Bronchial epithelial cell (primary cell): ENCODE data around the gene RMC1. TPM values are rescaled to one million over a fixed set of nuclear protein-coding genes. Genes with fewer than 3 reads are reported as not detected.

Source experiments
- DNase-seq: peaks from one replicate; pipeline ENCODE4 v3.0.0-alpha.2; 2010; ENCODE audit warnings: low read depth
- FAIRE-seq: peaks from 2 replicates; lab custom pipeline; 2011; peaks lifted over from hg19 to GRCh38; lab: Jason Lieb, UNC
- H3K27me3 ChIP-seq: 2 replicates; pipeline ENCODE4 v1.5.1; 2011; ENCODE audit warnings: low read length; ENCODE audit not compliant: control insufficient read depth, insufficient read depth
- H3K36me3 ChIP-seq: 2 replicates; pipeline ENCODE4 v1.5.1; 2011; ENCODE audit warnings: low read length; ENCODE audit not compliant: control insufficient read depth, insufficient read depth
- H3K4me3 ChIP-seq: 2 replicates; pipeline ENCODE4 v1.5.1; 2011; ENCODE audit warnings: mild to moderate bottlenecking, low read depth, low read length, control low read depth
- total RNA-seq: library from RNA; depleted of rRNA; stranded (reverse); fragments of >200 nt; gene quantifications from 2 replicates; pipeline ENCODE4 v1.2.1, GENCODE V29; 2014
- TF ChIP-seq, protein P1 (sequence below): IDR thresholded peaks from 2 replicates; pipeline ENCODE4 v1.5.1; 2011; ENCODE audit warnings: mild to moderate bottlenecking, moderate library complexity, low read length, control low read depth, inconsistent platforms; ENCODE audit not compliant: insufficient read depth, severe bottlenecking

Gene RMC1
- total RNA-seq, 1 donor from 2014 or later: 27.4 TPM

DNA sequence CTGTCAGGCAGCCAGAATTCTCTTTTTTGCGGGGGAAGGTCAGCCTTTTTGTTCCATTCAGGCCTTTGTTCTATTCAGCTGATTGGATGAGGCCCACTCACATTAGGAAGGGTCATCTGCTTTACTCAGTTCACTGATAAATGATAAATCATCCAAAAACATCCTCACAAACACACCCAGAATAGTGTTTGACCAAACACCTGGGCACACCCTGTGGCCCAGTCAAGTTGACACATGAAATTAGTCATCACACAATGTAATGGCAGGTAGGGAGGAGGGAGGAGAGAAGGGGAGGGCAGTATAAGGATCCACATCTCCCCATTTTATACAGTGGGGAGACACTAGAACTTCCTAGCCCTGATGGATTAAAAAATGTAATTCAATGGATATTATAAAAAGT is 8.3 kb upstream of the RMC1 start:
- Histone ChIP-seq H3K36me3 (no peaks in the 10 kb centered on the region), H3K4me3 (no peak overlapping the region), H3K27me3 (no peaks in the 10 kb centered on the region)
- DNase-seq (peak; percentile 86), FAIRE-seq (no peak)
- TF ChIP-seq, protein P1, sequence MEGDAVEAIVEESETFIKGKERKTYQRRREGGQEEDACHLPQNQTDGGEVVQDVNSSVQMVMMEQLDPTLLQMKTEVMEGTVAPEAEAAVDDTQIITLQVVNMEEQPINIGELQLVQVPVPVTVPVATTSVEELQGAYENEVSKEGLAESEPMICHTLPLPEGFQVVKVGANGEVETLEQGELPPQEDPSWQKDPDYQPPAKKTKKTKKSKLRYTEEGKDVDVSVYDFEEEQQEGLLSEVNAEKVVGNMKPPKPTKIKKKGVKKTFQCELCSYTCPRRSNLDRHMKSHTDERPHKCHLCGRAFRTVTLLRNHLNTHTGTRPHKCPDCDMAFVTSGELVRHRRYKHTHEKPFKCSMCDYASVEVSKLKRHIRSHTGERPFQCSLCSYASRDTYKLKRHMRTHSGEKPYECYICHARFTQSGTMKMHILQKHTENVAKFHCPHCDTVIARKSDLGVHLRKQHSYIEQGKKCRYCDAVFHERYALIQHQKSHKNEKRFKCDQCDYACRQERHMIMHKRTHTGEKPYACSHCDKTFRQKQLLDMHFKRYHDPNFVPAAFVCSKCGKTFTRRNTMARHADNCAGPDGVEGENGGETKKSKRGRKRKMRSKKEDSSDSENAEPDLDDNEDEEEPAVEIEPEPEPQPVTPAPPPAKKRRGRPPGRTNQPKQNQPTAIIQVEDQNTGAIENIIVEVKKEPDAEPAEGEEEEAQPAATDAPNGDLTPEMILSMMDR: no peak

DNA sequence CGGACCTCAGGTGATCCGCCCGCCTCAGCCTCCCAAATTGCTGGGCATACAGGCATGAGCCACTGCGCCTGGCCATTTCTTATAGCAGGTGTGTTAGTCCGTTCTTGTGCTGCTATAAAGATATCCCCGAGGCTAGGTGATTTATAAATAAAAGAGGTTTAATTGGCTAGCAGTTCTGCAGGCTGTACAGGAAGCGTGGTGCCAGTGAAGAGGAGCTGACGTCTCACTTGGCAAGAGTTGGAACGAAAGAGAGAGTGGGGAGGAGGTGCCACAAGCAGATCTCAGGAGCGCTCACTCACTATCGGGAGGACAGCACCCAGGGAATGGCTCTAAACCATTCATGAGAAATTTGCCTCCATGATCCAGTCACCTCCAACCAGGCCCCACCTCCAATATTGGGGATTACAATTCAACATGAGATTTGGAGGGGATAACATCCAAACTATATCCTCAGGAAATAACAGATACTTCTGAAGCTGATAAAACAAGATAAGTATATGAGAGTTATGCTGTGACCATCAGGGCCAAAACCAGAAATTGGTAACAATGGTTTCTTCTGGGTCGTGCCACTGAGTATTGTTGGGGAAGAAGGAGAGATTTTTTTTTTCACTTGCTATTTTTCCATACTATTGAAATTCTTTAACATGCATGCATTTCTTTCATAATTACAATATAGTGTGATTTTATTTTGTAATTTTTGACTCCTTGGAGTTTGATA is 7.4 kb upstream of the RMC1 start:
- FAIRE-seq: no peak
- Histone ChIP-seq H3K36me3 (no peaks in the 10 kb centered on the region), H3K27me3 (no peaks in the 10 kb centered on the region), H3K4me3 (no peak overlapping the region)
- TF ChIP-seq, protein P1: no peak
- peak; percentile 59 for DNase-seq

GRCh38 chr18:23498117-23498516 is 5.2 kb upstream of the RMC1 start:
- TF ChIP-seq, protein P1: no peak
- FAIRE-seq (no peak), DNase-seq (no peak)
- Histone ChIP-seq H3K27me3 (no peaks in the 10 kb centered on the region), H3K36me3 (no peaks in the 10 kb centered on the region), H3K4me3 (no peak overlapping the region)

DNA sequence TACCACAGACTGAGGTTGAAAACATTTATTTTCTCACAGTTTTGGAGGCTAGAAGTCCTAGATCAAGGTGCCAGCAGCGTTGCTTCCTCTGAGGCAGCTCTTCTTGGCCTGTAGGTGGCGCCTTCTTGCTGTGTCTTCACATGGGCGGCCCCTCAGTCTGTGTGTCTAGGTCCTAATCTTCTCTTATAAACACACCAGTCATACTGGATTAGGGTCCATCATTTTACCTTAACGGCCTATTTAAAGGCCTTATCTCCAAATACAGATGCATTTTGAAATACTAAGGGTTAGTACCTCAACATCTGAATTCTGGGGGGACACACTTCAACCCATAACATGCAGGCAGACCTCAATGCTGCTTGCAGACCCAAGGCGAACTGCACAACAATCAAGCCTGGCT is 4.4 kb upstream of the RMC1 start:
- no peak overlapping the region for H3K4me3 ChIP-seq
- H3K36me3 ChIP-seq: no peaks in the 10 kb centered on the region
- TF ChIP-seq, protein P1: peak; percentile 95
- H3K27me3 ChIP-seq: no peaks in the 10 kb centered on the region
- DNase-seq (peak; percentile 47), FAIRE-seq (no peak)

DNA sequence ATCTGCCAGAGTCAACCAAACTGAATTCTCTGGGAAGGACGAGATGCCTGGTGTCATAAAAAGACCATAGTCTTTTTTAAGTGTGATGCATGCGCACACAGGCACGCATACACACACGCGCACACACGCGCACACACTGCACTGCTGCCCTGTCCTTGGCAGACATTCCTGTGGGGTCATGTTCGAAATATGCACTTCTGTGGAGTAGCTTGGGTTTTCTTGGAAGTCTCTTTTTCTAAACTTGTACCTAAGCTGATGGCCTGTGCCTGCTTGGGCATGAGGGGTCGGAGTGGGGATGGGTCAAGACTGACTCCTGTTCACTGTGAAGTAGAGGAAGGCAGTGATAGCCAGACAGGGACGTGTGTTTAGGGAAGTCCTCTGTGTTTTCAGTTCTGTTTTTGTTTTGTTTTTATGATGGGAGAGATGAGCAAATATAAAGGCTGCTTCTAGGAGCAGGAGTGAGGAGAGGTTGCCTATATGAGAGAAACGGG is 4.0 kb upstream of the RMC1 start:
- Histone ChIP-seq H3K4me3 (no peak overlapping the region), H3K36me3 (no peaks in the 10 kb centered on the region), H3K27me3 (no peaks in the 10 kb centered on the region)
- TF ChIP-seq, protein P1: no peak
- no peak for FAIRE-seq
- no peak for DNase-seq
